Gastroesophageal sphincter (tissue), 4 donors: ENCODE data around the gene ZGPAT. TPM values are rescaled to one million over a fixed set of nuclear protein-coding genes. Genes with fewer than 3 reads are reported as not detected.

Experiments used
- ATAC-seq: fragments of 150-250 bp; one replicate; pipeline ENCODE4 v1.9.1; 2016; ENCODE audit warnings: mild to moderate bottlenecking, moderate library complexity
- H3K27ac ChIP-seq, 4 donors: fragments of 200-600 bp; sonication (generic) in 3 of 4; 1 replicate in 3 of 4; 2 replicates in 1 of 4; pipeline ENCODE4 v1.5.1; 2016 to 2019
- H3K27me3 ChIP-seq: fragments of 200-600 bp; sonication (generic); one replicate; pipeline ENCODE4 v1.5.1; 2019
- H3K36me3 ChIP-seq, 2 donors: fragments of 200-600 bp; sonication (generic); one replicate each; pipeline ENCODE4 v1.5.1; 2019; ENCODE audit warnings: control low read depth in 1 of 2
- H3K4me1 ChIP-seq, 3 donors: fragments of 200-600 bp; sonication (generic); 1 replicate in 2 of 3; 2 replicates in 1 of 3; pipeline ENCODE4 v1.5.1; 2016 to 2019; ENCODE audit warnings: control low read depth in 2 of 3
- H3K4me3 ChIP-seq, 2 donors: fragments of 200-600 bp; sonication (generic); one replicate each; pipeline ENCODE4 v1.5.1; 2019; ENCODE audit warnings: mild to moderate bottlenecking in 1 of 2, moderate library complexity in 1 of 2
- H3K9me3 ChIP-seq, 3 donors: fragments of 200-600 bp; sonication (generic); one replicate each; pipeline ENCODE4 v1.5.1; 2017 to 2019; ENCODE audit warnings: control low read depth in 2 of 3
- CTCF ChIP-seq, 4 experiments: fragments of 200-600 bp in 2 of 4; fragments of 450-650 bp in 2 of 4; sonication (generic) in 1 of 4; IDR thresholded peaks; one replicate each; pipeline ENCODE4 v1.5.1; 2017 to 2019; ENCODE audit warnings: antibody characterized with exemption in 4 of 4, mild to moderate bottlenecking in 2 of 4, moderate library complexity in 2 of 4
- EP300 ChIP-seq: sonication (generic); formaldehyde crosslinking; IDR thresholded peaks from one replicate; pipeline ENCODE4 v1.6.1; 2017; ENCODE audit warnings: antibody characterized with exemption, mild to moderate bottlenecking
- POLR2A ChIP-seq, 2 donors: fragments of 450-650 bp; IDR thresholded peaks; one replicate each; pipeline ENCODE4 v1.6.1; 2017; ENCODE audit warnings: antibody characterized with exemption in 2 of 2, mild to moderate bottlenecking in 2 of 2, moderate library complexity in 1 of 2
- POLR2AphosphoS5 ChIP-seq: sonication (generic); formaldehyde crosslinking; IDR thresholded peaks from one replicate; pipeline ENCODE4 v1.6.1; 2017; ENCODE audit warnings: antibody characterized with exemption
- WGBS, 2 donors: methylation state at CpG; one replicate each; pipeline ENCODE4 v1.1.5; 2018; ENCODE audit warnings: low coverage in 1 of 2; 5-methylcytosine and 5-hydroxymethylcytosine counted together
- total RNA-seq, 4 donors: library from RNA; depleted of rRNA; stranded (reverse); fragments of >200 nt; gene quantifications; one replicate each; pipeline ENCODE4 v1.1.0, GENCODE V29; 2016

Gene ZGPAT
- total RNA-seq, 4 donors from 2014 or later = 21.7 to 51.7 (median 32.9) TPM

GRCh38 chr20:63752411-63753101 lies 44.7 kb downstream of the ZGPAT start:
- TF ChIP-seq POLR2AphosphoS5 (no peak), CTCF (IDR thresholded peaks at IDR 0.05) (no peak), EP300 (no peak), POLR2A (IDR thresholded peaks at IDR 0.05) (no peak)
- ATAC-seq = no peak
- 94% methylated on average over 9 of the region's 50 CpGs; no CpG with 5 or more reads in 1 of the 2 donors for WGBS, 2 donors
- Histone ChIP-seq H3K27me3 (no peaks in the 10 kb centered on the region), H3K4me3 (no peak overlapping the region), H3K27ac (no peak overlapping the region), H3K4me1 (no peaks in the 10 kb centered on the region), H3K36me3 (peaks cover 0 to 20% of the 10 kb centered on the region in 2 donors), H3K9me3 (no peaks in the 10 kb centered on the region)

GRCh38 chr20:63753381-63753780 lies 45.5 kb downstream of the ZGPAT start:
- no peak for ATAC-seq
- WGBS, 2 donors = no CpG with 5 or more reads among the region's 13 CpGs
- Histone ChIP-seq H3K4me1 (no peaks in the 10 kb centered on the region), H3K27ac (no peak overlapping the region), H3K9me3 (no peaks in the 10 kb centered on the region), H3K27me3 (no peaks in the 10 kb centered on the region), H3K36me3 (peaks cover 0 to 20% of the 10 kb centered on the region in 2 donors), H3K4me3 (no peak overlapping the region)
- peak in 1 of 2 donors; percentile 3 for TF ChIP-seq POLR2A (IDR thresholded peaks at IDR 0.05)
- TF ChIP-seq EP300 = no peak

GRCh38 chr20:63754008-63754407 lies 46.2 kb downstream of the ZGPAT start:
- Histone ChIP-seq H3K27me3 (no peaks in the 10 kb centered on the region), H3K4me3 (no peak overlapping the region), H3K9me3 (no peaks in the 10 kb centered on the region), H3K36me3 (peaks cover 0 to 20% of the 10 kb centered on the region in 2 donors), H3K27ac (no peak overlapping the region), H3K4me1 (no peaks in the 10 kb centered on the region)
- no peak for ATAC-seq
- WGBS, 2 donors = 86 to 93% methylated on average over 3 to 5 of the region's 16 CpGs
- no peak for TF ChIP-seq CTCF (IDR thresholded peaks at IDR 0.05)
- TF ChIP-seq POLR2A (IDR thresholded peaks at IDR 0.05) = no peak
- no peak for TF ChIP-seq EP300

- H3K9me3 ChIP-seq = no peaks in the 10 kb centered on the region
- H3K4me3 ChIP-seq = no peak overlapping the region
- H3K27me3 ChIP-seq = no peaks in the 10 kb centered on the region
- WGBS, 2 donors = 83 to 88% methylated on average over 11 to 14 of the region's 18 CpGs
- H3K27ac ChIP-seq = no peak overlapping the region
- TF ChIP-seq POLR2AphosphoS5 (no peak), CTCF (IDR thresholded peaks at IDR 0.05) (no peak), POLR2A (IDR thresholded peaks at IDR 0.05) (no peak), EP300 (no peak)
- ATAC-seq = no peak
- H3K4me1 ChIP-seq = no peaks in the 10 kb centered on the region
- H3K36me3 ChIP-seq = peaks cover 0 to 13% of the 10 kb centered on the region in 2 donors
Observed at GRCh38 chr20:63755933-63756647, 48.3 kb downstream of the ZGPAT start.

- no peak for ATAC-seq
- H3K27me3 ChIP-seq = no peaks in the 10 kb centered on the region
- H3K27ac ChIP-seq = no peak overlapping the region
- H3K36me3 ChIP-seq = peaks cover 0 to 13% of the 10 kb centered on the region in 2 donors
- H3K4me3 ChIP-seq = no peak overlapping the region
- no peaks in the 10 kb centered on the region for H3K9me3 ChIP-seq
- WGBS, 2 donors = 69 to 75% methylated on average over 7 to 8 of the region's 8 CpGs
- TF ChIP-seq POLR2AphosphoS5 (no peak), EP300 (no peak), CTCF (IDR thresholded peaks at IDR 0.05) (no peak), POLR2A (IDR thresholded peaks at IDR 0.05) (no peak)
- H3K4me1 ChIP-seq = no peaks in the 10 kb centered on the region
Observed at GRCh38 chr20:63756648-63756991, 48.8 kb downstream of the ZGPAT start.
